Body of pancreas (tissue), 4 donors: ENCODE data around the gene CYB5B. TPM values are rescaled to one million over a fixed set of nuclear protein-coding genes. Genes with fewer than 3 reads are reported as not detected.

Experiments used
- ATAC-seq: fragments of 150-250 bp; one replicate; pipeline ENCODE4 v1.9.1; 2016
- DNase-seq, 4 donors: peaks; one replicate each; pipeline ENCODE4 v3.0.0-alpha.2; 2019
- H3K27ac ChIP-seq, 4 donors: fragments of 200-600 bp; sonication (generic); 1 replicate in 3 of 4; 2 replicates in 1 of 4; pipeline versions ENCODE4 v1.5.1 to v1.6.1; 2016 to 2019; ENCODE audit warnings: mild to moderate bottlenecking in 1 of 4, mixed read lengths in 1 of 4, moderate library complexity in 1 of 4
- H3K27me3 ChIP-seq, 2 donors: fragments of 200-600 bp; sonication (generic); one replicate each; pipeline ENCODE4 v1.6.0; 2016; ENCODE audit warnings: mild to moderate bottlenecking in 1 of 2
- H3K36me3 ChIP-seq, 2 donors: fragments of 200-600 bp; sonication (generic); replicated peaks in 1 of 2; 2 replicates each; pipeline ENCODE4 v1.5.1; 2016; ENCODE audit warnings: low read depth in 2 of 2; ENCODE audit not compliant: insufficient read depth in 1 of 2
- H3K4me1 ChIP-seq: fragments of 200-600 bp; sonication (generic); one replicate; pipeline ENCODE4 v1.6.0; 2016
- H3K4me3 ChIP-seq, 2 donors: fragments of 200-600 bp; sonication (generic); 1 replicate in 1 of 2; 2 replicates in 1 of 2; pipeline ENCODE4 v1.5.1; 2016 to 2019
- H3K9me3 ChIP-seq, 3 donors: fragments of 200-600 bp; sonication (generic); 1 replicate in 2 of 3; 2 replicates in 1 of 3; pipeline ENCODE4 v1.5.1; 2016
- POLR2A ChIP-seq, 3 donors: fragments of 450-650 bp; IDR thresholded peaks; one replicate each; pipeline ENCODE4 v1.6.1; 2016; ENCODE audit warnings: antibody characterized with exemption in 3 of 3, mild to moderate bottlenecking in 2 of 3
- WGBS, 2 donors: methylation state at CpG; one replicate each; pipeline ENCODE4 v1.1.5; 2017; 5-methylcytosine and 5-hydroxymethylcytosine counted together
- intact Hi-C: fragments of 100-400 bp; cut with DNase I; formaldehyde crosslinking; loops from one replicate; pipeline ENCODE4 v1.15.1; 2023
- total RNA-seq, 2 donors: library from RNA; depleted of rRNA; stranded (reverse); fragments of >200 nt; gene quantifications; one replicate each; pipeline ENCODE4 v1.1.0, GENCODE V29; 2016
- TF ChIP-seq, protein P1 (sequence below), 7 experiments: fragments of 450-650 bp in 4 of 7; fragments of 200-600 bp in 3 of 7; sonication (generic) in 3 of 7; IDR thresholded peaks; one replicate each; pipeline ENCODE4 v1.5.1; 2016 to 2019; ENCODE audit warnings: antibody characterized with exemption in 7 of 7

CYB5B gene
- total RNA-seq, 2 donors from 2014 or later, result 8.2 to 20.0 TPM

DNA sequence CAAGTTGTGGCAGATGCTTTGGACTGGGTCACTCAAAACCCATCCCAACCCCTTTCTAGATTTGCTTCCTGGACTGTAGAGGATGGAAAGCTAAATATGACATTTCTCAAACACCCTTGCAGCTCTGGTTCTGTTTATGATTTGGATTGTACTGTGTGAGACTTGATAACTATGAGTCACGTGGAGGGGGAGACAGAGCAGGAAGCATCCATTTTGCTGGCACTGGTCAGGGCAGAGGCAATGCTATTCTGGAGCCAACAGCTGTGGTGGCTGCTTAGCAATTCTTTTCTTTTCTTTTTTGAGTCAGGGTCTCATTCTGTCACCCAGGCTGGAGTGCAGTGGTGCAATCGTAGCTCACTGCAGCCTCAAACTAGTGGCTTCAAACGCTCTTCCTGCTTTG is 25.1 kb upstream of the CYB5B start:
- no peaks in the 10 kb centered on the region for H3K27me3 ChIP-seq
- no peak overlapping the region for H3K27ac ChIP-seq
- 72 to 84% methylated on average over 2 to 3 of the region's 3 CpGs for WGBS, 2 donors
- H3K4me3 ChIP-seq, result no peak overlapping the region
- intact Hi-C loops, result no loop called here
- no peak for DNase-seq
- ATAC-seq, result no peak
- H3K9me3 ChIP-seq, result no peaks in the 10 kb centered on the region
- peaks cover 40% of the 10 kb centered on the region for H3K4me1 ChIP-seq
- H3K36me3 ChIP-seq, result no peaks in the 10 kb centered on the region
- no peak for TF ChIP-seq POLR2A (IDR thresholded peaks at IDR 0.05)
- TF ChIP-seq, protein P1, sequence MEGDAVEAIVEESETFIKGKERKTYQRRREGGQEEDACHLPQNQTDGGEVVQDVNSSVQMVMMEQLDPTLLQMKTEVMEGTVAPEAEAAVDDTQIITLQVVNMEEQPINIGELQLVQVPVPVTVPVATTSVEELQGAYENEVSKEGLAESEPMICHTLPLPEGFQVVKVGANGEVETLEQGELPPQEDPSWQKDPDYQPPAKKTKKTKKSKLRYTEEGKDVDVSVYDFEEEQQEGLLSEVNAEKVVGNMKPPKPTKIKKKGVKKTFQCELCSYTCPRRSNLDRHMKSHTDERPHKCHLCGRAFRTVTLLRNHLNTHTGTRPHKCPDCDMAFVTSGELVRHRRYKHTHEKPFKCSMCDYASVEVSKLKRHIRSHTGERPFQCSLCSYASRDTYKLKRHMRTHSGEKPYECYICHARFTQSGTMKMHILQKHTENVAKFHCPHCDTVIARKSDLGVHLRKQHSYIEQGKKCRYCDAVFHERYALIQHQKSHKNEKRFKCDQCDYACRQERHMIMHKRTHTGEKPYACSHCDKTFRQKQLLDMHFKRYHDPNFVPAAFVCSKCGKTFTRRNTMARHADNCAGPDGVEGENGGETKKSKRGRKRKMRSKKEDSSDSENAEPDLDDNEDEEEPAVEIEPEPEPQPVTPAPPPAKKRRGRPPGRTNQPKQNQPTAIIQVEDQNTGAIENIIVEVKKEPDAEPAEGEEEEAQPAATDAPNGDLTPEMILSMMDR (IDR thresholded peaks at IDR 0.05), result no peak

GRCh38 chr16:69402439-69402838 is 22.0 kb upstream of the CYB5B start:
- DNase-seq, result no peak
- 42 to 63% methylated on average over 4 of the region's 4 CpGs for WGBS, 2 donors
- intact Hi-C loops, result loop anchor here (10.0 kb wide), 1 partner anchor 152 kb away; no protein-coding TSS in a partner anchor
- Histone ChIP-seq H3K4me3 (no peak overlapping the region), H3K9me3 (no peaks in the 10 kb centered on the region), H3K27ac (no peak overlapping the region), H3K36me3 (no peaks in the 10 kb centered on the region), H3K27me3 (no peaks in the 10 kb centered on the region), H3K4me1 (peaks cover 33% of the 10 kb centered on the region)
- ATAC-seq, result no peak
- TF ChIP-seq POLR2A (IDR thresholded peaks at IDR 0.05), result no peak
- TF ChIP-seq, protein P1 (IDR thresholded peaks at IDR 0.05), result no peak

- WGBS, 2 donors, result 8 to 11% methylated on average over 4 of the region's 4 CpGs
- TF ChIP-seq, protein P1 (IDR thresholded peaks at IDR 0.05), result no peak
- no peak for TF ChIP-seq POLR2A (IDR thresholded peaks at IDR 0.05)
- no peaks in the 10 kb centered on the region for H3K36me3 ChIP-seq
- intact Hi-C loops, result loop anchor here (10.0 kb wide), 1 partner anchor 150 kb away; no protein-coding TSS in a partner anchor
- no peak overlapping the region for H3K4me3 ChIP-seq
- H3K4me1 ChIP-seq, result peaks cover 14% of the 10 kb centered on the region
- no peaks in the 10 kb centered on the region for H3K9me3 ChIP-seq
- ATAC-seq (peak; percentile 52), DNase-seq (peak in 3 of 4 donors; percentile 10 to 41 (median 34))
- H3K27ac ChIP-seq, result peak overlapping the region; percentile 2 to 51 (median 30)
- H3K27me3 ChIP-seq, result no peaks in the 10 kb centered on the region
Measured at GRCh38 chr16:69404275-69404805, 20.1 kb upstream of the CYB5B start.

DNA sequence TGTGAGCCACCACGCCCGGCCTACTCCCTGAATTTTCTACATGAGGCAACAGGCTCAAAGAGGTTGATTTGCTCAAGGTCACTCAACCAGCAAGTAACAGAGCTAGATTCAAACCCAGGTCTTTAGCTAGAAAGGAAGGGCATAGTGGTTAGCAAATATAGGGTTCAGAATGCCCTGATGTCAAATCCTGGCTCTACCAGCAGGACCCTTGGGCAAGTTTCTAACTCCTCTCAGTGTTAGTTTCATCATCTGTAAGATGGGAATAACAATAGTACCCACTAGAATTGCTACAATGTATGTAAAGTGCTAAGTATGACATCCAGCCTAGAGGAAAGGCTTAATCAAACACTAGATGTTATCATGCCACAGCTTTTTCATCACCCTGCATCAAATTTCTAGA is 19.1 kb upstream of the CYB5B start:
- ATAC-seq (no peak), DNase-seq (no peak)
- no peak overlapping the region for H3K4me3 ChIP-seq
- H3K36me3 ChIP-seq, result no peaks in the 10 kb centered on the region
- H3K4me1 ChIP-seq, result peaks cover 11% of the 10 kb centered on the region
- no peak for TF ChIP-seq POLR2A (IDR thresholded peaks at IDR 0.05)
- TF ChIP-seq, protein P1 (IDR thresholded peaks at IDR 0.05), result no peak
- H3K27me3 ChIP-seq, result no peaks in the 10 kb centered on the region
- 82 to 94% methylated on average over 2 of the region's 2 CpGs for WGBS, 2 donors
- intact Hi-C loops, result loop anchor here (10.0 kb wide), 1 partner anchor 149 kb away; no protein-coding TSS in a partner anchor
- no peaks in the 10 kb centered on the region for H3K9me3 ChIP-seq
- H3K27ac ChIP-seq, result no peak overlapping the region

DNA sequence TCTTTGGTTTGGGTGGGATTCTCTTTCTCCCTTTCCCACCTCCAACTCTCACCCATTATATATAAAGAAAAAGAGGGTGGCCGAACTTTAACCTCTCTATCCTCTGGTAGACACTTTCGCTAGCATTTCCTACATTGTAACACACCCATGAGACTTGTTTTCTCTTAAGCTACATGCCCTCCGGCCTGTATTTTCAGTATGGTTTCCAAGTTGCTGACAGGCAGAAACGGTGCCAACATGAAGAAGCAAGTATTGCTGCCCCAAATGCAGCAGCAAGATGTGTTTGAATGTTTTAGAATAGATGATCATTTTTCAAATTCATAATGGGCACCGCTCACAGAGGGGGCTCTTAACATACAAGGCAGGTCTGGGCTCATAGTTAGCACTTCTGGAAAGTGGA is 18.7 kb upstream of the CYB5B start:
- no peak for ATAC-seq
- no peak overlapping the region for H3K27ac ChIP-seq
- TF ChIP-seq POLR2A (IDR thresholded peaks at IDR 0.05), result no peak
- TF ChIP-seq, protein P1 (IDR thresholded peaks at IDR 0.05), result no peak
- WGBS, 2 donors, result 89 to 90% methylated on average over 5 of the region's 5 CpGs
- H3K36me3 ChIP-seq, result no peaks in the 10 kb centered on the region
- H3K4me3 ChIP-seq, result no peak overlapping the region
- H3K4me1 ChIP-seq, result peaks cover 11% of the 10 kb centered on the region
- intact Hi-C loops, result loop anchor here (10.0 kb wide), 1 partner anchor 149 kb away; no protein-coding TSS in a partner anchor
- H3K27me3 ChIP-seq, result no peaks in the 10 kb centered on the region
- no peak for DNase-seq
- H3K9me3 ChIP-seq, result no peaks in the 10 kb centered on the region
